ENCODE data around the gene CCDC141. TPM values are rescaled to one million over a fixed set of nuclear protein-coding genes. Genes with fewer than 3 reads are reported as not detected.

The CCDC141 gene
- total RNA-seq, 2 donors from 2014 or later, result 118 to 142 TPM

DNA sequence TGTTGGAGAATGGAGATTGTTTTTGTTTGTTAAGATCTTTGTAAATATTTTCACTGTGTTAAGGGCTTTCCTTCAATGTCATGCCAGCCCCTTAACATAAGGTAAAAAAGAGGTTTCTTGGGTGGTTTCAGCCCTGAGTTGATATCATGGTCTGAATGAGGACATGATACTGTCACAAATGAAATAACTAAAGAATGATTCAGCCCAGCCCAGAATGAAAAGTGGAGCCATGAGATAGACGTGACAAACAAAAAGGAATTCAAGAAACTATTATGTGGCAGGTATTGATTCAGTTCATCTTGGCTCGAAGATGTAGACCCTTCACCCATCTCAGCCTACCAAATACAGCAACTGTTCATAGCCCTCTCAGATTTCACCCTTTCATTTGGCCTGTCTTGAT is 154.1 kb downstream of the CCDC141 start:
- Histone ChIP-seq H3K9me3 (ENCODE audit: control insufficient read depth, low read length) (peaks cover 4% of the 10 kb centered on the region), H3K36me3 (ENCODE audit: control insufficient read depth, insufficient read depth, low read length) (peaks cover 62% of the 10 kb centered on the region), H3K9ac (ENCODE audit: extremely low read depth, low read length, poor library complexity, severe bottlenecking) (no peak overlapping the region), H3K4me1 (ENCODE audit: control insufficient read depth, insufficient read depth, low read length) (no peaks in the 10 kb centered on the region), H3K27me3 (ENCODE audit: control insufficient read depth, insufficient read depth, low read length, poor library complexity, severe bottlenecking) (no peaks in the 10 kb centered on the region), H3K27ac (ENCODE audit: low read depth, low read length) (no peak overlapping the region), H3K4me3 (ENCODE audit: low read length) (no peak overlapping the region)
- 88 to 93% methylated on average over 1 to 2 of the region's 2 CpGs for WGBS, 2 experiments (ENCODE audit: insufficient coverage in 1 of 2, insufficient read length in 1 of 2)
- H3K36me3 Mint-ChIP-seq (ENCODE audit: low read depth), result peaks cover 45% of the 10 kb centered on the region
- peaks cover 2% of the 10 kb centered on the region for H3K4me1 Mint-ChIP-seq
- no peaks in the 10 kb centered on the region for H3K9me3 Mint-ChIP-seq
- DNase-seq, result no peak
- no peak overlapping the region for H3K4me3 Mint-ChIP-seq
- H3K27ac Mint-ChIP-seq, result no peak overlapping the region
- TF ChIP-seq, protein P1, sequence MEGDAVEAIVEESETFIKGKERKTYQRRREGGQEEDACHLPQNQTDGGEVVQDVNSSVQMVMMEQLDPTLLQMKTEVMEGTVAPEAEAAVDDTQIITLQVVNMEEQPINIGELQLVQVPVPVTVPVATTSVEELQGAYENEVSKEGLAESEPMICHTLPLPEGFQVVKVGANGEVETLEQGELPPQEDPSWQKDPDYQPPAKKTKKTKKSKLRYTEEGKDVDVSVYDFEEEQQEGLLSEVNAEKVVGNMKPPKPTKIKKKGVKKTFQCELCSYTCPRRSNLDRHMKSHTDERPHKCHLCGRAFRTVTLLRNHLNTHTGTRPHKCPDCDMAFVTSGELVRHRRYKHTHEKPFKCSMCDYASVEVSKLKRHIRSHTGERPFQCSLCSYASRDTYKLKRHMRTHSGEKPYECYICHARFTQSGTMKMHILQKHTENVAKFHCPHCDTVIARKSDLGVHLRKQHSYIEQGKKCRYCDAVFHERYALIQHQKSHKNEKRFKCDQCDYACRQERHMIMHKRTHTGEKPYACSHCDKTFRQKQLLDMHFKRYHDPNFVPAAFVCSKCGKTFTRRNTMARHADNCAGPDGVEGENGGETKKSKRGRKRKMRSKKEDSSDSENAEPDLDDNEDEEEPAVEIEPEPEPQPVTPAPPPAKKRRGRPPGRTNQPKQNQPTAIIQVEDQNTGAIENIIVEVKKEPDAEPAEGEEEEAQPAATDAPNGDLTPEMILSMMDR (conservative IDR thresholded peaks at IDR 0.05), result no peak
- H3K27me3 Mint-ChIP-seq (ENCODE audit: insufficient read depth), result no peaks in the 10 kb centered on the region

DNA sequence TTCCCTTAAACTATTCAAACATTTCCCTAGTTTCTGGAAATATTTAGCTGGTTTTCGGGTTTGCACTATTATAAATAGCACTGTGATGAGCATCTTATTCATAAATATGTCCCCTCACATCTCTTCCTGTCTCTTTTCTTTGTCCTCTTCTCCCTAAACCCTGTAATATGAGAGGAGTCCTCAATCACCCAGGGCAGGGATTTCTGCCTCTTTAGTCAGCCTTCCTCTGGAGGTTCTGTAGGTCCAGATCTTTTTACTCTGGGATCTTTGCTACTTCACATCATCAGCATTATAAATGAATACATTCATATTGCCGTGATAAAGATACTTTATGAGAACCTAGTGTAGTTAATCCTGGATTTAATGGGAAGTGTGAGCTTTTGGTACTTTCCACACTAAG is 154.8 kb downstream of the CCDC141 start:
- Mint-ChIP-seq H3K4me1 (no peaks in the 10 kb centered on the region), H3K4me3 (no peak overlapping the region), H3K36me3 (ENCODE audit: low read depth) (peaks cover 38% of the 10 kb centered on the region), H3K27me3 (ENCODE audit: insufficient read depth) (no peaks in the 10 kb centered on the region), H3K9me3 (no peaks in the 10 kb centered on the region), H3K27ac (no peak overlapping the region)
- no peak overlapping the region for H3K27ac ChIP-seq (ENCODE audit: low read depth, low read length)
- TF ChIP-seq, protein P1 (conservative IDR thresholded peaks at IDR 0.05), result no peak
- H3K4me1 ChIP-seq (ENCODE audit: control insufficient read depth, insufficient read depth, low read length), result no peaks in the 10 kb centered on the region
- H3K9me3 ChIP-seq (ENCODE audit: control insufficient read depth, low read length), result no peaks in the 10 kb centered on the region
- no peaks in the 10 kb centered on the region for H3K27me3 ChIP-seq (ENCODE audit: control insufficient read depth, insufficient read depth, low read length, poor library complexity, severe bottlenecking)
- H3K36me3 ChIP-seq (ENCODE audit: control insufficient read depth, insufficient read depth, low read length), result peaks cover 60% of the 10 kb centered on the region
- H3K9ac ChIP-seq (ENCODE audit: extremely low read depth, low read length, poor library complexity, severe bottlenecking), result no peak overlapping the region
- WGBS, 2 experiments (ENCODE audit: insufficient coverage in 1 of 2, insufficient read length in 1 of 2), result 95 to 100% methylated on average over 1 to 2 of the region's 2 CpGs
- DNase-seq, result no peak
- no peak overlapping the region for H3K4me3 ChIP-seq (ENCODE audit: low read length)

DNA sequence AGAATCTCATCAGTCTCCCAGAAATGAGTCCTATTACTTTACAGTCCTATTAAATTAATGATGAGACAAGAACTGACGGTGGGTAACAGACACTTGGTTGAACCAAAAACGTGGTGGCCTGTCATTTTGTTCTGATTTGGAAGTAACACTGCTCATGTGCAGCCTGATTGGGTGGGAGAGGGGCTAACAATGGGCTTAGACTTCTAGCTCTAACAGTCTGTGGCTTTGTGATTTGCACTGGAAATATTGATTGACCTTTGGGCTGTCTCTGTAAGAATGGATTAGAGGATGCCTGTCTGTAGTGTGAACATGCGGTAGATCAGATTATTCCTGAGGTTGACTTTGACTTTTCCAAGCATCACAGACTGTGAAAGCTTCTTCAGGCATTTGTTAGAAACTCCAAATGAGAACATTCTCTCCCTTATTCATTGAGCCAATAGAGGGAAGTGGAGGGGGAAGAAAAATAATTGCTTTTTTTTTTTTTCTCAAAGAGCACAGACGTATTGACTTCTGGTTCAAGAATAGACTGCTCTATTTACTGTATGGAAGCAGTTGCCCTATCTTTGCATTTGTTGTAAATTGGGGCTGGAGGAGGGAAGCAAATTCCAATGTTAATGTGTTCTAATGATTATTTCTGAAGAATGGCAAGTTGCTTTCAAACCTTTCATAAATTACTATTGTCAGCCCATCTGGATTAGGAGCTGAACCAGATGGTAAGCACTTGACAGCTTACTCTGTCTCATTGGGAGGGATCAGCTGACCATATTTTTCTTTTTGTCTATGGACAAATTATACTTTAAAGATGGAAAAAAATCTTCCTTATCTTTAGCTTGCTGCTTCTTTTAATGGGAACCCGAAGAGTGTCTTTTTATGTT is 156.9 kb downstream of the CCDC141 start:
- H3K36me3 Mint-ChIP-seq (ENCODE audit: low read depth), result peaks cover 34% of the 10 kb centered on the region
- 91% methylated on average over 2 to 5 of the region's 5 CpGs for WGBS, 2 experiments (ENCODE audit: insufficient coverage in 1 of 2, insufficient read length in 1 of 2)
- Histone ChIP-seq H3K4me1 (ENCODE audit: control insufficient read depth, insufficient read depth, low read length) (no peaks in the 10 kb centered on the region), H3K9ac (ENCODE audit: extremely low read depth, low read length, poor library complexity, severe bottlenecking) (no peak overlapping the region), H3K27ac (ENCODE audit: low read depth, low read length) (no peak overlapping the region), H3K36me3 (ENCODE audit: control insufficient read depth, insufficient read depth, low read length) (peaks cover 45% of the 10 kb centered on the region), H3K4me3 (ENCODE audit: low read length) (no peak overlapping the region), H3K9me3 (ENCODE audit: control insufficient read depth, low read length) (no peaks in the 10 kb centered on the region), H3K27me3 (ENCODE audit: control insufficient read depth, insufficient read depth, low read length, poor library complexity, severe bottlenecking) (no peaks in the 10 kb centered on the region)
- DNase-seq, result no peak
- no peak overlapping the region for H3K27ac Mint-ChIP-seq
- no peaks in the 10 kb centered on the region for H3K27me3 Mint-ChIP-seq (ENCODE audit: insufficient read depth)
- H3K4me1 Mint-ChIP-seq, result no peaks in the 10 kb centered on the region
- no peaks in the 10 kb centered on the region for H3K9me3 Mint-ChIP-seq
- TF ChIP-seq, protein P1 (conservative IDR thresholded peaks at IDR 0.05), result no peak
- no peak overlapping the region for H3K4me3 Mint-ChIP-seq
